Stimulated activated CD4-positive, alpha-beta T cell treated with anti-CD3 and anti-CD28 coated beads, Interleukin-12 subunit alpha, Interleukin-12 subunit beta, amount 100 ng/mL, for 4 hours (primary cell): ENCODE results near the gene ROBO1.

Source experiments
- DNase-seq: peaks from one replicate; pipeline ENCODE4 v3.0.0-alpha.2; 2020

The ROBO1 gene

GRCh38 chr3:78957456-78957855, 810.3 kb downstream of the ROBO1 start:
- DNase-seq, result no peak

GRCh38 chr3:78951342-78951945, 816.4 kb downstream of the ROBO1 start:
- DNase-seq, result no peak

DNA sequence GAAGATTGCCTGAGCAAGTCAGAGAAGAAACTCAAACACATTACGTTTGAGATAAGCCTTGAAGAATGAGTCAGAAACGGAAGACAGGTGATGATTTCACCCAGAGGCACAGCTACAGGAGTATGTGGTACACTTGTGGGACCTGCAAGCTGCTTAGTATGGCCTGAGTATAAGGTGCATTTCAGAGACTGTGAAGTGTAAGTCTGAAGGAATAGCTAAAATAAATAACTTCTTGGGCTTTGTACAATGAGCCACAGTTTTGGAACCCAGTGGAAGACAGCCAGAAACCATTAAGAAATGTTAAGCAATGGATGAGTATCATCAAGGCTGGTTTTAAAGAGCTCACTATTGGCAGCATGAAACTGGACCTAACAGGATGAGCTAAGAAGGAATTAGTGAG, 826.2 kb downstream of the ROBO1 start:
- no peak for DNase-seq

DNA sequence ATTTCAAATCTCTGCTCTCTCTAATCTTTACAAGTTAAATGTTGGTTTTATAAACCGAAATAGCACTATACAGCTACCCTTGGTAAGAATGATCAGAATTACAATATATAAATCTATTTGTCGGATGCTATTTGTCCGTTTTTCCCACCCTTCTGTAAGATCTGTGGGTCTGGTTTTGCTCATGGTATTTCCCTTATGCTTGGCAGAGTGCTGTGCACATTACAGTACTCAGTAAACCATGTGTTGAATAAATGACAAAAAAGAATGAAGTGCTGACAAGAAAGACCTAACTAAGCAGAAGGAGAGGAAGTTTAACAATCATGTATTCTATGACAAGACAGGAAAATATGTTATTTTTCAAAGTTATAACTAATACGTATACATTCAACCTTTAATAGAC, 827.2 kb downstream of the ROBO1 start:
- DNase-seq, result no peak

- no peak for DNase-seq
Measured at GRCh38 chr3:78940128-78940527, 827.7 kb downstream of the ROBO1 start.

- DNase-seq, result no peak
Measured at GRCh38 chr3:78937475-78937874, 830.3 kb downstream of the ROBO1 start.

DNA sequence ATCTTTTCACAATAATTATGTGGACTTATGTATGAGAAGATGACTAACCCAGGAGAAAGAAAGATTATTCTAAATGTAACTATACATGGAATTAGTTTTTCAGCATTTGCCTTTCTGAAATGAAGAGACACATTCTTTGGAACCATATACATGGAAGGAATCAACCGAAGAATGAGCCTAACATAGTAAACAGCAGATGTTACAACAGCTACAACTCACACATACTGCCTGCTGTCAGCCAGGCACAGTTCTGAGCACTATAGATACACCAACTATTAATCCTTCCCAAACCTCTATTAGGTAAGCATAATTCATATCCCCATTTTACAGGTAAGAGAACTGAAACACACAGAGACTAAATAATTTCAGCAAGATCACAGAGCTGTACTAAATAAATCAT, 840.0 kb downstream of the ROBO1 start:
- DNase-seq, result no peak

- DNase-seq, result no peak
Measured at GRCh38 chr3:78926523-78926922, 841.3 kb downstream of the ROBO1 start.

DNA sequence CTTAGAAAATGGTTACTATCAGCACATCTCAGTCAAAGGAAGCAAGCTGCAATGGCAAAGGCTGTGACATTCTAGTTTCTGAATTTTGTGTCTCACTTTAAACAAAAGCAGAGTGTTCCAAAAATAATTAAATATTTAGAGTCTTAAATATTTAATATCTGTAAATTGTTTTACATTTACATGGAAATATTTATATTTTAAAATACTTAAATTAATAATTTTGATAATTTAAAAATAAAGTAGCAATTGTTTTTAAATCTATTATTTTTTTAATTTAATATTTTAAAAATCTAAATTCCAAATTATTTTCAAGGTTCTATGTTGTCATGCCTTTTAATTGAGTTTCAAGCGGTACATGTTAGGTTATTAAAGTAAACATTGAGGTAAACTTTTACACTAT, 843.1 kb downstream of the ROBO1 start:
- no peak for DNase-seq

DNA sequence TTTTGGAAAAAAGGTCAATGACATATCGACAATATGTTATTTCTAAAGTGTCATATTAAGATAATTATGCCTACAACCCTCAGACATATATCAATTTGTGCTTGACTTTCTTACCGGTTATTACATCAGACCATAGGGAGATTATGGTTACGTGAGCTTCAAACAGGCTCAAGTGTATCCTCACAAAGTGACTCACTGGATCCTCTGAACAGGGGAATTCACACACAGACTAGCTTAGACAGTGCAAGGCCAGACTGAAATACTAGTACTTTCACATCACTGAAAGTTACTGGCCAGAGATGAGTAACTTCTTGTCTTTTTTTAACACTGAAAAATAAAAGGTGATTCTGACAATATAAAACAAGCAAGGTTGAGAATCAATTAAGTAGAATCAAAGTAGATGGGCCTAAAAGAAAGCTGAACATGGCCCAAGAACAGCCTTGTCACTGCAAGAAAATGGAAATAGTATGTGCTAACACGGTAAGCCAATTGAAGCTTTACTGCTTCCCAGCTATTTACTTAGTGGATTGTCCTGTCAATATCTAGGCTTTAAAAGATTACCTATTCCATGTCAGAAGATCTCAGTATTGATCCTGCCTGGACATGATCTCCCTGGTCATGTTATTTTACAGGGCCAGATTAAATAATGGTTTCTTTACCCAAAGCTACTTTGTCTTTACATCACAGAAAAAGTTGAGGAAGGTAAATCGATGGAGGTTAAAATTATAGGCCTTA, 848.6 kb downstream of the ROBO1 start:
- DNase-seq, result no peak

DNA sequence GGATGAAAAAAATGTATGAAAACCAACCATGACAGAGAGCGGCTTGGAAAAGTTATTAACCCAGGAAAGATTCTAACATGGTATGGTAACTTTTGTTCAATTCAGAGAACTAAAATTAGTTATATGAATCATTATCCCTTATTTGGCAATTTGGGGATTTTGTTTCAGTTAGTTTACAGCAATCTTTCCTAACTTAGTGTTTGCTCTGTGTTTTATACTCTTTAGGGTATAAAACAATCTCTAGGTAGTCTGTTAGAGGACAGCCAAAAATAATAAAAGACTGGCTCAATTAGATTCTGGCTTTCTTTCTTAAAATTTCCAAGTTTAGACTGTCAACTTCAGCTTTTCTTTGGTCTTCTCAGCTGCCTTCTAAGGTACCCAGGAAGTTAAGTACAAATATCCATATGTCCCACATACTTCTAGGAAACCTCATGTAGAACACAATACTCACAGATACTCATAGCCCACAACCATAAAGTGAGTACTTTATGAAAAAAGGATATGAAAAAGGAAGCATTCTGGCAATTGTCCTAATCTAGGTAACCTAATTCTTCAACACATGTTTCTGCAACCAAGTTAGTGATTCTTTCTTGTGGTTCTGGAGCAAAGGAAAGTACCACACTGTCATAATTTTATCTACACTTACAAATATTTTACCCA, 849.3 kb downstream of the ROBO1 start:
- no peak for DNase-seq

DNA sequence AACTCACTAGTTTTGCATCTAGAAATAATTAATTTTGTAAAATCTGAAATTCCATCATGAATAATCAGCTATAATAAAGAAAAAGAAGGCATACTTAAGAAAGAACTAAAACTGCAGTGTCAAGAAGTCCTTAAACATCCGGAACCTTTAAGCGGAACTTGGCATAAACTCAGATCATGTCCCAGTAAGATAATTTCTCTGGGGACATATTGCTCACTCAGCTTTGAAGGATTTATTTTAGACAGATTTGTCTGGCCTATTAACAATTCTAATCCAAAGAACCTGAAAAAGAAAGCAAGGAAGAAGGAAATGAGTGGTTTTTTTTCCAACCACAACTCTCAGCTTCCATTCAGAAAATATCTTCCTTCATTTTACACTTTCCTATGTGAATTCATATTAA, 850.3 kb downstream of the ROBO1 start:
- DNase-seq, result no peak

GRCh38 chr3:78913711-78914110, 854.1 kb downstream of the ROBO1 start:
- DNase-seq, result no peak

DNA sequence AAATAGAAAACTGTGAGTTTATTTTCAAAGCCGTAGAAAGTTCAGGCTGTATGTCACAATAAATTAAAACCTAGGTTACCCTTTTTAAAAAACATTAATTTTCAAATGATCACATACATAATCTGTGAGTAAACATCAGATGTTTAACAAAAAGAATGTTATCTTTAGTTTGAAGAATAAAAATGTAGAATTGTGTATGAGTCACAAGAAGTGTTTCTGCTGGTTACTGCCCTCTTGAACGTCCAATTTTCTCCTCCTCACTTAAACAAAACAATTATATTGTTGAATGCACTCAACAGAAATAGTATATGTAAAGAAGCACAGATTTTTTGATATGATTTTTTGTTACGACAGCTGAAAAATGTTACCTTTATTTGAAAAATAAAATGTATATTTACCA, 855.1 kb downstream of the ROBO1 start:
- no peak for DNase-seq

GRCh38 chr3:78912259-78912658, 855.5 kb downstream of the ROBO1 start:
- no peak for DNase-seq

DNA sequence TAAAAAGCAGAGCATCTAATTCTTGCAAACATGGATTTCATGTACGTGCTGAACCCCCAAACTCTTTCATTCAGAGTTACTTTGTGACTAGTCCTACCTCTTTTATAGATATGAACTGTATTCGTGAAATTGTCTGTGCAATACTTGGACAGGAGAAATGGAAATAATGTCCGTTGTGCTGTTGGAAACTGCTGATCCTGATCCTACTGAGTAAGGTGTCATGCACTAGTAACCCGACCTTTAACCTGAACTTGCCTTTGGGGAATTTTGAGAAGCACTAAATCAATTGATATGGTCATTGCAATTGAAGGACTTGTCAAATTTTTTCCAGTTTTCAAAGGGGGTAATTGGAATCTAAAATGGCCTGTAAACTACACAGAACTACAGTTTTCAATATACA, 856.4 kb downstream of the ROBO1 start:
- DNase-seq, result no peak

DNA sequence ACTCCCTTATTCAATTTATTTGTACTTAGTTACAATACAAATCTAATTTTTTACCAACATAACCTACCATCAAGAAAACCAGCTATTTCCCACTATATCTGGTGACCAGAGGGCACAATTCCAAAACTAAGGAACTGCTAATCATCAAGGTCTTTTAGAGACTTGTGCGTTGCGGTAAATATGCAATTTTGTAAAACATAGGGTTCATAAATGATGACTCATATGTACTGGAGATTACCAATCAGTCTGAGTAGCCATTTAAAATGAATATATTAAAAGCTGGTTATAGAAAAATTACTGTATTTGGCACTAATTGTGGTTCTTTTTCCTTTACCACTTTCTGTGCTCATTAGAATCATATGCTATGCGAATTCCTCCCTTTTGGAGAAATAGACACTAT, 859.6 kb downstream of the ROBO1 start:
- DNase-seq, result no peak

- DNase-seq, result no peak
Measured at GRCh38 chr3:78907367-78907766, 860.4 kb downstream of the ROBO1 start.

DNA sequence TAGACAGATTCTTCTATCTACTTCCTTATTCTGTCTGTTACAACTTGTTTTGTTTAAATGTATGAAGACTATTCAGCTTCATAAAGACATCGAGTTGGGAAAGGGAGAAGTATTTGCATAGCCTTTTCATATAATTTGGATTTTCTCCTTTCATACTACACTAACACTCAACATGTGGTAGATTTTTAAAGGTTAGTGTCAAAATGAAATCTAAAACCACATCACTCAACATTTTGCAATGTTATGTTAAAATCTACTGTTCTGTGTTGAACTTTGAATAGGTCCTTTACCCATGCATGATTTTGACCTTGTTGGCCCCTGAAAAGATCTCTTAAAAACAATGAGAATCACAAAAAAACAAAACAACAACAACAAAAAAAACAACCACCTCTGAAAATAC, 860.9 kb downstream of the ROBO1 start:
- no peak for DNase-seq

DNA sequence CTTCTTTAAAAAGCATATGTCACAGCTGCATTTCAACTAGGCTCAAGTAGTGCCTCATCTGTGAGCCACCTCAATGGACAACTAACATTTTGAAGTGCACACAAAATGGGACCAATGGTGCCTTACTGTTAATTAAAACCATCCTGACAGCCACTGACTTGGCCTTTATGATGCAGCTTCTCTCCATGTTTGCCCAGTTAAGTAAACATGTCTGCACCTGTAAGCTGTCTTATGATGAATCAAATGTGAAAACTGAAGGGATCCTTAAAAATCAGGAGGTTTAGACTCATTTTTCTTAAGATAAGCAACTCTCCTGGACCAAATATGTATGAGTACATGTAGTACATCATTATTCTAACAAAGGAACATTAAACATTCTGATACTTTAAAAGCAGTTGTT, 861.6 kb downstream of the ROBO1 start:
- DNase-seq, result no peak

DNA sequence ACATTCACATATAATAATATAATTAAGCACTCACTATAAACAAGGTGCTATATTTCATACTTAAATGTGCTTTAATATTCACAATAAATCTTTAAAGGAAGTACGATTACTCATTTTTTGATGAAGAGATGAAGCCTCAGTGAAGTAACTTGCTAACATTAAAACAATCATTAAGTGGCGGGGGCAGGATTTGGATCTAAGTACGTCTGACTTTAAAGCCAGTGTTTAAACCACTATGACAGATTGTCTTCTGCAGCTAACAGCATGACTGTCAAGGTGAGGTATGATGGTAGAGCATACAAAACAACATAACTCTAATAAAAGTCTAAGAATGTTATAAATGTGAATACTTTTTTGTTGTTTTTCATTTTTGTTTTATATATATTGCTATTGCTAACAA, 862.1 kb downstream of the ROBO1 start:
- DNase-seq, result no peak

GRCh38 chr3:78901544-78901943, 866.3 kb downstream of the ROBO1 start:
- no peak for DNase-seq

- no peak for DNase-seq
Measured at GRCh38 chr3:78900880-78901279, 866.9 kb downstream of the ROBO1 start.

DNA sequence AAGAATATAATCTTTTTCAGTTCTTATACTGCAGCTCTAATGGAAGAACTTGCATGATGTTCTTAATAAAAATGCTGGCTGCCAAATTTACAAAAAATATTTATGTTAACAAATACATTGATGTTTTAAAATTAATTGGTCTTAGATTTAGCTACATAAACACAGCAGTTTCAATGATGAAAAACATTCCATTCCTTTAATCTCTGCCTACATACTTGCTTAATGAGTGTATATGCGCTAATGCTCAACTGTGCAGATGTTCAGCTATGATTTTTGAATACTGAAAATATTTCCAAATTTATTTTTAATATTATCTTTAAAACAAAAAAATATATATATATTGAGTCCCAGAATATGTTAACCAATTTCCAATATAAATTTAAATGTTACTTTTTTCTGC, 867.4 kb downstream of the ROBO1 start:
- DNase-seq, result no peak

DNA sequence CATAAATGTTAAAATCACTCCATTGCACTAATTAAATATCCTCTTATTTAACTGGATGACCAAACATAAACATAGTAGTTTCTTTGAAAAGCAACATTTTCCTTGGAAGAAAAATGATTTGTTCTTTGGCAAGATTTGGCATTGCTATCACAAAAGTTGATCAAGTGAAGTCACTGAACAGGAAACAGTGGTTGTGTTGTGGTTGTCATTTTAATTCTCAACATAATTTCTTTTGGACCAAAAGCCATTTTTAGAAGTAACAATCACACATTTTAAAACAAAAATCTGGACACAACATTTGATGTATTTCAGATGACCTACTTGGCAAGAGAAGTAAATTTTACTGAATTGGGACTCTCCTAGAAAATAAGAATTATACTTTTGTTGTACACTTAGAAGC, 872.3 kb downstream of the ROBO1 start:
- DNase-seq, result no peak
